ENCODE data around the gene CSGALNACT2.

GRCh38 chr10:43128331-43128730 is 9.9 kb upstream of the CSGALNACT2 start:
- TF ChIP-seq CTCF (IDR thresholded peaks at IDR 0.05) = no peak
- no peak for TF ChIP-seq EP300 (IDR thresholded peaks at IDR 0.05)
